Smooth muscle cell (in vitro differentiated cells): ENCODE data around the gene AMACR. TPM values are rescaled to one million over a fixed set of nuclear protein-coding genes. Genes with fewer than 3 reads are reported as not detected.
A peak's percentile ranks its signal among the peaks of the same experiment; 100 is the strongest.

Experiments used
- DNase-seq: peaks from one replicate; lab custom pipeline; 2025; ENCODE audit not compliant: unreplicated experiment; lab: John Stamatoyannopoulos, UW
- H2AFZ ChIP-seq: fragments of 200-600 bp; sonication (generic); 2 replicates; pipeline ENCODE4 v1.6.0; 2016; ENCODE audit warnings: antibody characterized with exemption, low read depth, mild to moderate bottlenecking
- H3F3A ChIP-seq: fragments of 200-600 bp; sonication (generic); 2 replicates; pipeline ENCODE4 v1.6.0; 2017; ENCODE audit warnings: antibody characterized with exemption, low read depth
- H3K27ac ChIP-seq: fragments of 200-600 bp; sonication (generic); 2 replicates; pipeline ENCODE4 v1.5.1; 2016; ENCODE audit warnings: low read depth, mild to moderate bottlenecking
- H3K27me3 ChIP-seq: fragments of 200-600 bp; sonication (generic); 2 replicates; pipeline ENCODE4 v1.6.1; 2016; ENCODE audit warnings: low read depth, mild to moderate bottlenecking
- H3K36me3 ChIP-seq: fragments of 200-600 bp; sonication (generic); 2 replicates; pipeline ENCODE4 v1.5.1; 2016; ENCODE audit warnings: low read depth
- H3K4me1 ChIP-seq: fragments of 200-600 bp; sonication (generic); 2 replicates; pipeline ENCODE4 v1.5.1; 2016; ENCODE audit warnings: low read depth
- H3K4me2 ChIP-seq: fragments of 200-600 bp; sonication (generic); 2 replicates; pipeline ENCODE4 v1.6.0; 2016; ENCODE audit warnings: mild to moderate bottlenecking
- H3K4me3 ChIP-seq: fragments of 200-600 bp; sonication (generic); 2 replicates; pipeline ENCODE4 v1.5.1; 2016; ENCODE audit warnings: mild to moderate bottlenecking
- H3K79me2 ChIP-seq: fragments of 200-600 bp; sonication (generic); 2 replicates; pipeline ENCODE4 v1.6.0; 2016; ENCODE audit warnings: low read depth, mild to moderate bottlenecking
- H3K9ac ChIP-seq: fragments of 200-600 bp; sonication (generic); 2 replicates; pipeline ENCODE4 v1.6.0; 2016; ENCODE audit warnings: low read depth
- H3K9me3 ChIP-seq: fragments of 200-600 bp; sonication (generic); replicated peaks from 2 replicates; pipeline ENCODE4 v1.5.1; 2016; ENCODE audit warnings: low read depth
- H4K20me1 ChIP-seq: fragments of 200-600 bp; sonication (generic); 2 replicates; pipeline ENCODE4 v1.6.0; 2016; ENCODE audit warnings: low read depth
- whole genome bisulfite sequencing: methylation state at CpG from one replicate; pipeline ENCODE4 v1.1.7; 2016; ENCODE audit warnings: low lambda C conversion rate; 5-methylcytosine and 5-hydroxymethylcytosine counted together
- polyA plus RNA-seq: library from polyadenylated mRNA; unstranded; fragments of >200 nt; fragmentation: Nextera tagmentation; extraction: Ambion mirVana; gene quantifications from 2 replicates; pipeline ENCODE4 v1.2.1, GENCODE V29; 2016
- total RNA-seq: library from RNA; depleted of rRNA; stranded (reverse); fragments of >200 nt; gene quantifications from 2 replicates; pipeline ENCODE4 v1.2.3, GENCODE V29; 2014
- TF ChIP-seq, protein P1 (sequence below): fragments of 200-600 bp; sonication (generic); IDR thresholded peaks from 2 replicates; pipeline ENCODE4 v1.5.1; 2017; ENCODE audit warnings: borderline replicate concordance, mild to moderate bottlenecking, antibody characterized with exemption; ENCODE audit not compliant: insufficient read depth, poor library complexity, severe bottlenecking

AMACR gene
- total and polyA plus RNA-seq, 2 experiments from 2014 or later: 14.1 to 14.5 TPM

DNA sequence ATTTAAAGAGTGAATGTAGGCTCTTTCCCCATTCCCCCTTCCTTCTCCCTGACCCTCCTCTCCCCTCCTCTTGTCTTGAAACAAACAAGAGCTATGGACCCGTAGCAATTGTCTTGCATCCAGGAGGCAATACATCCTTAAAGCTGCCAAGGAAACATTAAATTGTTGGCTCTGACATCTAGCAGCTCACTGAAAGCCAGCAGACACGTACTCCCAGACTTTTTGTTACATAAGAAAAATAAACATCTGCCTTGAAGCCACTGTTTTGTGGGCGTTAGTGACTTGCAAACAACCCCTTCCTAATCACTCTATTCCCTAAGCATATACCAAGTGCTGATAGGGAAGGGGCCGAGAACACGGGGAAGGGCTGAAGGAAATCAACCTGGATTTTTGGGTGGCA lies 32.0 kb downstream of the AMACR start:
- Histone ChIP-seq H3K36me3 (no peaks in the 10 kb centered on the region), H3K79me2 (no peaks in the 10 kb centered on the region), H3K9ac (no peak overlapping the region), H2AFZ (no peak overlapping the region), H3K27ac (no peak overlapping the region), H3K4me3 (no peak overlapping the region), H3K27me3 (no peaks in the 10 kb centered on the region), H3K4me1 (peaks cover 5% of the 10 kb centered on the region), H3K4me2 (peak overlapping the region; percentile 10), H4K20me1 (no peaks in the 10 kb centered on the region), H3K9me3 (no peaks in the 10 kb centered on the region), H3F3A (no peaks in the 10 kb centered on the region)
- whole genome bisulfite sequencing: 30% methylated on average over 5 of the region's 5 CpGs
- no peak for DNase-seq
- TF ChIP-seq, protein P1, sequence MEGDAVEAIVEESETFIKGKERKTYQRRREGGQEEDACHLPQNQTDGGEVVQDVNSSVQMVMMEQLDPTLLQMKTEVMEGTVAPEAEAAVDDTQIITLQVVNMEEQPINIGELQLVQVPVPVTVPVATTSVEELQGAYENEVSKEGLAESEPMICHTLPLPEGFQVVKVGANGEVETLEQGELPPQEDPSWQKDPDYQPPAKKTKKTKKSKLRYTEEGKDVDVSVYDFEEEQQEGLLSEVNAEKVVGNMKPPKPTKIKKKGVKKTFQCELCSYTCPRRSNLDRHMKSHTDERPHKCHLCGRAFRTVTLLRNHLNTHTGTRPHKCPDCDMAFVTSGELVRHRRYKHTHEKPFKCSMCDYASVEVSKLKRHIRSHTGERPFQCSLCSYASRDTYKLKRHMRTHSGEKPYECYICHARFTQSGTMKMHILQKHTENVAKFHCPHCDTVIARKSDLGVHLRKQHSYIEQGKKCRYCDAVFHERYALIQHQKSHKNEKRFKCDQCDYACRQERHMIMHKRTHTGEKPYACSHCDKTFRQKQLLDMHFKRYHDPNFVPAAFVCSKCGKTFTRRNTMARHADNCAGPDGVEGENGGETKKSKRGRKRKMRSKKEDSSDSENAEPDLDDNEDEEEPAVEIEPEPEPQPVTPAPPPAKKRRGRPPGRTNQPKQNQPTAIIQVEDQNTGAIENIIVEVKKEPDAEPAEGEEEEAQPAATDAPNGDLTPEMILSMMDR: no peak

DNA sequence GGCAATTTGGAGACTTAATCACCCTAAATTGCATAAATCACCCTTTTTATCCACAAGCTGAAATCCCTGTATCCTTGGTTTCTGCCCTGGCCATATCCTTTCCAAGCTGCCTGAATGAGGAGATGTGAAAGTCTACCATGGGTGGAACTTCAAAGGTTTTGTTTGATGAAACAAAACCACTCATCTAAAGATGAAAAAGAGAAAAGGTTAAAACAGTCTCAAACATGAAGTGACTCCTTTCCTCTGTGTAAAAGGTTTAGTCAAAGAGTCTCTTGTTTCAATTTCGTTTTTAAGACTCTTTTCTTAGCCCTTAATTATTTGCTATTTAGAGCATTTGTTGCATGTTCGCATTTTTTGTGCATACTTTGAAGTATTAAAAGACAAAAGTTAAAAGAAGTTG lies 34.6 kb downstream of the AMACR start:
- H3K4me2 ChIP-seq: no peak overlapping the region
- H3K9me3 ChIP-seq: no peaks in the 10 kb centered on the region
- H3K4me1 ChIP-seq: peaks cover 5% of the 10 kb centered on the region
- H3K27ac ChIP-seq: no peak overlapping the region
- H3K9ac ChIP-seq: no peak overlapping the region
- H2AFZ ChIP-seq: no peak overlapping the region
- H3K36me3 ChIP-seq: no peaks in the 10 kb centered on the region
- no peaks in the 10 kb centered on the region for H3F3A ChIP-seq
- no peaks in the 10 kb centered on the region for H4K20me1 ChIP-seq
- TF ChIP-seq, protein P1: no peak
- H3K27me3 ChIP-seq: no peaks in the 10 kb centered on the region
- 81% methylated on average over 2 of the region's 2 CpGs for WGBS
- no peak for DNase-seq
- no peak overlapping the region for H3K4me3 ChIP-seq
- no peaks in the 10 kb centered on the region for H3K79me2 ChIP-seq

DNA sequence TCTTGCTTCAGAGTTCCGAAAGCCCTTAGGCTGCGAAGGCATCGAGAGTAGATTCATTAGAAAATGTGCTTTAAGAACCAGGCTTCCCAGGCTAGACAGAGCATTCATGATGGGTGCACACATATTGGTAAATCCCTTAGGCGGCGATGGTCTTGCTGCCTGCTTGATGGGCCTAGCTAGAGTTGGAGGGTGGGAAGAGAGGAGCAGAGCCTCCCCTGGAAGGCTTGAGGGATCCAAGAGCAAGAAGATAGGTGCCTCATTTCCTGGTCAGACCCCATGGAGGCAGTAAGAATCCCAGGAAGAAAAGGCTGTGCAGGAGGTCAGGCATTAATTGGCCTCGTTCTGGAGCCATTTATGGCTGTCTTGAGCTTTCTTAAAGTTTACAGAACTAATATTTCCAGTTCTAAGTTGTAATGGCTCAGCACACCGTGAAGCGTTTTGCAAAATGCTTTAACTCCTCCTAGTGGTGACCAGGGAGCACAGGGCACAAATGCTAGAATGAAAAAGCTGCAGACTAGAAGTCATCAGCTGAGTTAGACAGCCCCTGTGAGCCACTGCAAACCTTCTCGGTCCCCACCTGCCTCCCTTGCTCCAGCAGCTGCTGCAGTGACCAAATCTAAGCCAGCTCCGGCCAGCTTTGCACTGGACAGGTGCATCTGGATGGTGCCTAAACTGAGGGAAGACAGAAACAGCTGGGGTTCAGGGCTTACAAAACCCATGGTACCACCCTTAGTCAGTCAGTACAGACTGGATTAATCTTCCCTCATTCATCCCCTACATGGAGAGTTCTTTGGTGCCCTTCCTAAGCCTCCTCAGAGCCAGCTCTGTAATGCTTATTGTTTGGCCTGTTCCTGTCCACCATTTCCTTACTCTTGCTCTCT lies 38.0 kb downstream of the AMACR start:
- Histone ChIP-seq H3K27ac (no peak overlapping the region), H4K20me1 (no peaks in the 10 kb centered on the region), H3K4me3 (no peak overlapping the region), H3K9me3 (no peaks in the 10 kb centered on the region), H3K27me3 (no peaks in the 10 kb centered on the region), H3F3A (no peaks in the 10 kb centered on the region), H3K36me3 (no peaks in the 10 kb centered on the region), H3K4me1 (no peaks in the 10 kb centered on the region), H3K4me2 (no peak overlapping the region), H2AFZ (no peak overlapping the region), H3K79me2 (no peaks in the 10 kb centered on the region), H3K9ac (no peak overlapping the region)
- WGBS: 47% methylated on average over 10 of the region's 10 CpGs
- DNase-seq: no peak
- TF ChIP-seq, protein P1: peak; percentile 75
